ENCODE data around the gene TRAP1. TPM values are rescaled to one million over a fixed set of nuclear protein-coding genes. Genes with fewer than 3 reads are reported as not detected.
"Not testable (repeated sequence)": the region's sequence is repeated elsewhere in the genome, so short reads cannot be mapped to it uniquely, and the experiment has no call there.

The TRAP1 gene
- total RNA-seq, 1 donor from 2014 or later = 115 TPM

- Histone ChIP-seq H3K36me3 (ENCODE audit: control insufficient read depth in 3 of 3, insufficient read depth in 3 of 3, low read length in 3 of 3) (peaks cover 49 to 56% (median 49%) of the 10 kb centered on the region in 3 donors), H3K27ac (ENCODE audit: low read depth, low read length) (no peak overlapping the region), H3K9ac (ENCODE audit: low read depth in 1 of 3, low read length in 3 of 3) (no peak overlapping the region), H3K9me3 (ENCODE audit: control insufficient read depth in 3 of 3, low read length in 3 of 3) (no peaks in the 10 kb centered on the region), H3K4me3 (ENCODE audit: low read length in 3 of 3) (no peak overlapping the region), H3K4me1 (ENCODE audit: control insufficient read depth in 3 of 3, insufficient read depth in 3 of 3, low read length in 3 of 3) (peaks cover 0 to 7% (median 3%) of the 10 kb centered on the region in 3 donors), H3K27me3 (ENCODE audit: control insufficient read depth in 3 of 3, insufficient read depth in 3 of 3, low read length in 3 of 3) (no peaks in the 10 kb centered on the region)
Measured at GRCh38 chr16:3656491-3657468, 60.5 kb downstream of the TRAP1 start.

GRCh38 chr16:3656160-3656490 is 61.2 kb downstream of the TRAP1 start:
- not testable (repeated sequence) for H3K4me3 ChIP-seq (ENCODE audit: low read length in 3 of 3); H3K27me3 ChIP-seq (ENCODE audit: control insufficient read depth in 3 of 3, insufficient read depth in 3 of 3, low read length in 3 of 3); H3K4me1 ChIP-seq (ENCODE audit: control insufficient read depth in 3 of 3, insufficient read depth in 3 of 3, low read length in 3 of 3); H3K27ac ChIP-seq (ENCODE audit: low read depth, low read length); H3K9ac ChIP-seq (ENCODE audit: low read depth in 1 of 3, low read length in 3 of 3); H3K9me3 ChIP-seq (ENCODE audit: control insufficient read depth in 3 of 3, low read length in 3 of 3)
- H3K36me3 ChIP-seq (ENCODE audit: control insufficient read depth in 3 of 3, insufficient read depth in 3 of 3, low read length in 3 of 3) = peaks cover 43 to 50% (median 44%) of the 10 kb centered on the region in 3 donors

GRCh38 chr16:3655396-3656159 is 61.7 kb downstream of the TRAP1 start:
- Histone ChIP-seq H3K4me1 (ENCODE audit: control insufficient read depth in 3 of 3, insufficient read depth in 3 of 3, low read length in 3 of 3) (peaks cover 0 to 7% (median 3%) of the 10 kb centered on the region in 3 donors), H3K27me3 (ENCODE audit: control insufficient read depth in 3 of 3, insufficient read depth in 3 of 3, low read length in 3 of 3) (no peaks in the 10 kb centered on the region), H3K9me3 (ENCODE audit: control insufficient read depth in 3 of 3, low read length in 3 of 3) (no peaks in the 10 kb centered on the region), H3K4me3 (ENCODE audit: low read length in 3 of 3) (no peak overlapping the region), H3K36me3 (ENCODE audit: control insufficient read depth in 3 of 3, insufficient read depth in 3 of 3, low read length in 3 of 3) (peaks cover 43 to 47% (median 44%) of the 10 kb centered on the region in 3 donors), H3K27ac (ENCODE audit: low read depth, low read length) (no peak overlapping the region), H3K9ac (ENCODE audit: low read depth in 1 of 3, low read length in 3 of 3) (no peak overlapping the region)

GRCh38 chr16:3655030-3655395 is 62.3 kb downstream of the TRAP1 start:
- H3K36me3 ChIP-seq (ENCODE audit: control insufficient read depth in 3 of 3, insufficient read depth in 3 of 3, low read length in 3 of 3) = peaks cover 38 to 42% (median 41%) of the 10 kb centered on the region in 3 donors
- no peak overlapping the region for H3K9ac ChIP-seq (ENCODE audit: low read depth in 1 of 3, low read length in 3 of 3)
- no peak overlapping the region for H3K27ac ChIP-seq (ENCODE audit: low read depth, low read length)
- H3K4me3 ChIP-seq (ENCODE audit: low read length in 3 of 3) = no peak overlapping the region
- no peaks in the 10 kb centered on the region for H3K27me3 ChIP-seq (ENCODE audit: control insufficient read depth in 3 of 3, insufficient read depth in 3 of 3, low read length in 3 of 3)
- H3K9me3 ChIP-seq (ENCODE audit: control insufficient read depth in 3 of 3, low read length in 3 of 3) = no peaks in the 10 kb centered on the region
- H3K4me1 ChIP-seq (ENCODE audit: control insufficient read depth in 3 of 3, insufficient read depth in 3 of 3, low read length in 3 of 3) = peaks cover 0 to 7% (median 3%) of the 10 kb centered on the region in 3 donors

GRCh38 chr16:3654249-3654991 is 62.9 kb downstream of the TRAP1 start, which contains the start of gene DNASE1:
Gene DNASE1 (plus strand): TSS chr16:3654691. CDS start chr16:3655374, 683 bp downstream.
- Histone ChIP-seq H3K9ac (ENCODE audit: low read depth in 1 of 3, low read length in 3 of 3) (no peak within 1 kb of the TSS), H3K9me3 (ENCODE audit: control insufficient read depth in 3 of 3, low read length in 3 of 3) (no peaks in the 10 kb centered on the region), H3K36me3 (ENCODE audit: control insufficient read depth in 3 of 3, insufficient read depth in 3 of 3, low read length in 3 of 3) (peaks cover 34 to 40% (median 38%) of the 10 kb centered on the region in 3 donors), H3K27ac (ENCODE audit: low read depth, low read length) (no peak within 1 kb of the TSS), H3K27me3 (ENCODE audit: control insufficient read depth in 3 of 3, insufficient read depth in 3 of 3, low read length in 3 of 3) (no peaks in the 10 kb centered on the region), H3K4me1 (ENCODE audit: control insufficient read depth in 3 of 3, insufficient read depth in 3 of 3, low read length in 3 of 3) (peaks cover 0 to 7% (median 3%) of the 10 kb centered on the region in 3 donors), H3K4me3 (ENCODE audit: low read length in 3 of 3) (no peak within 1 kb of the TSS)

GRCh38 chr16:3652373-3653195 is 64.7 kb downstream of the TRAP1 start:
- H3K27ac ChIP-seq (ENCODE audit: low read depth, low read length) = no peak overlapping the region
- H3K4me1 ChIP-seq (ENCODE audit: control insufficient read depth in 3 of 3, insufficient read depth in 3 of 3, low read length in 3 of 3) = peaks cover 0 to 7% (median 3%) of the 10 kb centered on the region in 3 donors
- H3K27me3 ChIP-seq (ENCODE audit: control insufficient read depth in 3 of 3, insufficient read depth in 3 of 3, low read length in 3 of 3) = no peaks in the 10 kb centered on the region
- H3K9me3 ChIP-seq (ENCODE audit: control insufficient read depth in 3 of 3, low read length in 3 of 3) = no peaks in the 10 kb centered on the region
- no peak overlapping the region for H3K9ac ChIP-seq (ENCODE audit: low read depth in 1 of 3, low read length in 3 of 3)
- H3K4me3 ChIP-seq (ENCODE audit: low read length in 3 of 3) = no peak overlapping the region
- H3K36me3 ChIP-seq (ENCODE audit: control insufficient read depth in 3 of 3, insufficient read depth in 3 of 3, low read length in 3 of 3) = peaks cover 23 to 27% (median 23%) of the 10 kb centered on the region in 3 donors

DNA sequence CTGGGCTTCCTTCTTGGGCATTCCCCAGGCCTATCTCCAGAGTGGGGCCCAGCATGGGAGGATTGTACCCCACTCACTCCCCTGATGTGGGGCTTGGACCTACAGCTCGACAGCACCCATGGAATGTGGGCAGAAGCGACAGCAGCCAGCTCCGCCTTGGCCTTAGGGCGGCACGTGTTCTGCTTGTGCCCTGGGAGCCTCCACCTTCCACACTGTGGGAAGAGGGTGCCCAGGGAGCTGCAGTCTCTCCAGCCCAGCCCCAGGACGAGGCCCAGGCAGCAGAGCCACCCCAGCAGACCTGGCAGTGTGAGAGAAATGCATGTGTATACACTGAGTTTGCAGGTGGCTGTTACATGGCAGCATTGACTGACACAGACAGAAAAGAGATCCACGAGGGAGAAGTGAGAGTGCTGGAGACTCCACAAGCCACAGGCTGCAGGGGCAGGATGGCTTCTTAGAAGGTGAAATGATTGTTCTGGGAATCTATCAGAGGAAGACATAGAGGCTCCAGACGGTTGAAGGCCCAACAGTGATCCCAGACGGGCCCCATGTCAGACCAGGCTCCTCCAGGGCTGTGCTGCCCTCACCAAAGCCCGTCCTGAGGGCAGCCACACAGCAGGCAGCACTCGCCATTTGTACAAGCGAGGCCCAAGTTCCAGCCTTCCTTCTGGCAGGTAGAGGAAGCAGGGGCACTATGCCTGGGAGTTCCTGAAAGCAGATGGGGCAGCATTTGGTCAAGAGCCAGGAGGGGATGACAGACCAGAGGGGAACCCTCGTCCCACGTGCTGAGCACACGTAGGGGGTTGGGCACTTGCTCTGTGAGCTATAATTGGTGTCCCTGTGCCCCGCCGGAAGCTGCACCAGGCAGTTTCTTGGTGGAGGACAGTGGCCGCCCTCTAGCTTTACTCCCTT is 65.6 kb downstream of the TRAP1 start:
- Histone ChIP-seq H3K9me3 (ENCODE audit: control insufficient read depth in 3 of 3, low read length in 3 of 3) (no peaks in the 10 kb centered on the region), H3K4me1 (ENCODE audit: control insufficient read depth in 3 of 3, insufficient read depth in 3 of 3, low read length in 3 of 3) (peaks cover 0 to 9% (median 5%) of the 10 kb centered on the region in 3 donors), H3K27me3 (ENCODE audit: control insufficient read depth in 3 of 3, insufficient read depth in 3 of 3, low read length in 3 of 3) (no peaks in the 10 kb centered on the region), H3K4me3 (ENCODE audit: low read length in 3 of 3) (no peak overlapping the region), H3K27ac (ENCODE audit: low read depth, low read length) (no peak overlapping the region), H3K36me3 (ENCODE audit: control insufficient read depth in 3 of 3, insufficient read depth in 3 of 3, low read length in 3 of 3) (peaks cover 15 to 18% (median 15%) of the 10 kb centered on the region in 3 donors), H3K9ac (ENCODE audit: low read depth in 1 of 3, low read length in 3 of 3) (no peak overlapping the region)

- no peak overlapping the region for H3K27ac ChIP-seq (ENCODE audit: low read depth, low read length)
- no peak overlapping the region for H3K4me3 ChIP-seq (ENCODE audit: low read length in 3 of 3)
- no peaks in the 10 kb centered on the region for H3K27me3 ChIP-seq (ENCODE audit: control insufficient read depth in 3 of 3, insufficient read depth in 3 of 3, low read length in 3 of 3)
- peaks cover 8 to 13% (median 9%) of the 10 kb centered on the region in 3 donors for H3K36me3 ChIP-seq (ENCODE audit: control insufficient read depth in 3 of 3, insufficient read depth in 3 of 3, low read length in 3 of 3)
- peaks cover 0 to 19% (median 15%) of the 10 kb centered on the region in 3 donors for H3K4me1 ChIP-seq (ENCODE audit: control insufficient read depth in 3 of 3, insufficient read depth in 3 of 3, low read length in 3 of 3)
- no peaks in the 10 kb centered on the region for H3K9me3 ChIP-seq (ENCODE audit: control insufficient read depth in 3 of 3, low read length in 3 of 3)
- no peak overlapping the region for H3K9ac ChIP-seq (ENCODE audit: low read depth in 1 of 3, low read length in 3 of 3)
Measured at GRCh38 chr16:3650631-3651265, 66.6 kb downstream of the TRAP1 start.

Measured in skeletal muscle tissue (tissue), 4 donors.